Measurements from ENCODE around the gene PUM1.
"Not testable (repeated sequence)": the region's sequence is repeated elsewhere in the genome, so short reads cannot be mapped to it uniquely, and the experiment has no call there.

PUM1 gene

DNA sequence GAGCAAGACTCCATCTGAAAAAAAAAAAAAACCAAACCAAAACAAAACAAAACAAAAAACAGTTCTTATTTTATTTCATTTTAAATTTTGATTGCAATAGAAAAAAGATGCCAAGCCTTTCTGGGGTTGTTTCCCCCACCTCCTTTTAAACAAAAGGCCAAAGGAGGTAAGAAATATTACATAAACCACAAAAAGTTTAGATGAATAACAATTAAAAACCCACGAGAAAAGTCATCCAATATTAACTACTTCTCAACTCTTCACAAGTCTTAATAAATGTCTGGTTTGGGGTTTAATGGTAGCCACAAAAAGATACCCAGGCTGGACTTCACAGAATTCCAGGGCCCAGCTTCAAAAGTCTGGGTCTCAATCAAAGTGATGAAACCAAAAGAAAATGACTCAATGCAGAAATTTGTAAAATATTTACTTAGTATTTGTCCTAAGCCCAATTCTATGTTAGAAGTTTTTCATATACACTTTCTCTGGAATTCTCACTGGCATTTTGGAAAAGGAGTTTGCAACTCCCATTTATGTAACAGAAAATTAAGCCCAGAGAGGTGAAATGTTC lies 110.0 kb downstream of the PUM1 start:
- DNase-seq, result no peak

DNA sequence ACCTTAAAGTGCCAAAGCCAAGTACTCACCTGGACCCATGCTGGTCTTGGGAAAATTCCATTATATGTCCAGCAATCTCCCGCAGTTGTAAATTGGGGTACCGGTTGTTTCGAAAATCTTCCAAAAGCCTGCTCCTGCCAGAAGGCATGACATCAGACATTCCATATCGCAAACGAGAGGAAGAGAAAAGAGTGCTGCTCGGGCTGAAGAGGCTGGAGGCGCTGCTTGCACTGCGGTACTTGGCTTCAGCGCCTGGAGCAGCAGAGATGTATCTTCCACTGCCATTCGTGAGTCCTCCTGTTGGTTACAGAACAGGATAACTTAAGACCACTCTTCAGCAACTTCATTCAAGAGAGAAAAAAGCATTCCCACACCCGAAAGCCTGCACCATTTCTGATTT lies 111.8 kb downstream of the PUM1 start:
- no peak for DNase-seq

DNA sequence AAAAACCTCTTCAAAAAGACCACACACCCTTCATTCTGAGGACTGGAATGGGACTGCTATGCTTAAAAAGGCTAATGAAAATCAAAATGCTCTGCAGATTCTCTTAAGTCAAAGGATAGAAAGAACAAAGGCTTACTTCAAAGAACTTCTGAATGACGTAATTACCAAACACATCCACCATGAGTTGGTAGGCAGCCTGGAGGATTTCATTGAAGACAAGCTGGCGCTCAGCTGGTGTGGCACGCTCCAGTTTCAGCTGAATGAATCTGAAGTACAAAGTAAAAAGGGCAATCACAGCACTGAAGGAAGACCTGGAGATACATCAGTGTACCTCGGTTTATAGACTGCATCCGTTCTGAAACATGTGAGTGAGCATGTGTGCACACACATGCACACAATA lies 113.4 kb downstream of the PUM1 start:
- no peak for DNase-seq

DNA sequence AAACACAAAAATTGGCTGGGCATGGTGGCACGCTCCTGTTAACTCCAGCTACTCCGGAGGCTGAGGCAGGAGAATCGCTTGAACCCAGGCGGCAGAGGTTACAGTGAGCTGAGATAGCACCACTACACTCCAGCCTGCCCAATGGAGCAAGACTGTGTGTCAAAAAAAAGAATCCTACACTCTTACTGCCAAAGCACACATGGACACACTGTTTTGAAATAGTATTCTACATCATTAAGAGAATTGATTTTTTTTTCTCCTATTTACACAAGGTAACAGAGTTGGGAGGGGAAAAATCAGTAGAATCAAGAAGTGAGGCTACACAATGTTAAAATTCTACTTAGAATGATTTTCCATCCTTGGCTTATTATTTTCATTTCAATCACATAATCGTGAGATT lies 114.8 kb downstream of the PUM1 start:
- DNase-seq, result no peak

DNA sequence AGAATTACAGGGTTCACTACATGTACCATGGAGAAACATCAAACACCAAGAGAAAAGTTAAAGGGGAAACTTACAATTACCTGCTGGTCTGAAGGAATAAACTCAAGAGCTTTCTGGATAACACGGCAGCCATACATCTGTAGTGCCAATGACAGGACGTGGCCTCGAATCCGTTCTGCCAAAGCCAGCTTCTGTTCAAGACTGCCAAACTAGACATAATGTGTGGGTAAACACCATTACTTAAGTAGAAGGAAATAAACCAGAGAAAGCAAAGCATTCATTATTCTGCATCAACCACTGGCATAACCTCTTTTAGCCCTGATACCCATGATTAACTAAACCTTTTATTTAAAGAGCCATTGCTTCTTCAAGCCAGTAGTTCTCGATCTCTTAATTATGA lies 115.5 kb downstream of the PUM1 start:
- peak; percentile 77 for DNase-seq

DNA sequence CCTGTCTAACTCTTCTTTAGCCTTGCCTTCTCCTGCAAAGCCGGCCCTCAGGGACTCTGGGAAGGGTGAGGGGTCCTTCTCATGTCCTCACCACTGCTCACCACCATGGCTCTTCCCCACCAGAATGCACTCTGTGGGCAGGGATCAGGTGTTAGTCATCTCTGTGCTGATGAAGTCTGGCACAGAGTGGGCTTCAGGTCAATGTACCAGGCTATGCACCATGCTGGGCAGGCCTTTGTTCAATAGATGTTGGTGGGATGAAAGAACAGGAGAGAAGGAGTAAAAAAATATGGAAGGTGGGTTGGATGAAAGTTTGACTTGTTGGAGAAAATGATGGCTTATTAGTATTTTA lies 116.1 kb downstream of the PUM1 start:
- not testable (repeated sequence) for DNase-seq

DNA sequence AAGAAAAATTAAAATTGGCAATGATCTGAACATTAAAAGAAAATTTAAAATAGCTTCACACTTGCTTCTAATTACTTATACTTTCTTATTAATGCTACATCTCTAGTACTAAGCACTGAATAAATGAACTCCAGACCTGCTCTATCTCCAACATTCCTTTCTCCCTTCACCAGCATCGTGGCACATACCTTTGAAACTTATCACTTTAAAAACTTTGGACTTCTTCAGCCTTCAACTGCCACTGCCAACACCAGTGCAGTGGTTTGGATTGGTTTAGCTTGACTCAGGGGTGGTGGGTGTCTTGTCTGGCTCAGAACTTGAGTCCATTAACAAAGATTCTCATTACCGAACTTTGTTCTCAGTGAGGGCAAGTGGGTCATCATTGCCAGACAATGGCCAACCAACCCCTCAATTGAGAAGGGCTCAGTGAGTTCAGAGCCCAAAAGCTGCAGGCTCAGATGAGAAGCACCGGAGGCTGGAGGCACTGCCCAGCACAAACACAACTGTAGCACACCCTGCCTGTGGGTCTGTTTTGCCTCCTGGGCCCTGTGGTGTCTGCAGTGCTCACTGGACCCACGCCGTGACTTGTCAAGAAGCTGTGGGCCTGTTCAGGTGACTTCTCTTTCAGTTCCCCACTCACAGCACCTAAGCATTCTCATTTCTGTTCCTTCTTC lies 116.6 kb downstream of the PUM1 start:
- not testable (repeated sequence) for DNase-seq

DNA sequence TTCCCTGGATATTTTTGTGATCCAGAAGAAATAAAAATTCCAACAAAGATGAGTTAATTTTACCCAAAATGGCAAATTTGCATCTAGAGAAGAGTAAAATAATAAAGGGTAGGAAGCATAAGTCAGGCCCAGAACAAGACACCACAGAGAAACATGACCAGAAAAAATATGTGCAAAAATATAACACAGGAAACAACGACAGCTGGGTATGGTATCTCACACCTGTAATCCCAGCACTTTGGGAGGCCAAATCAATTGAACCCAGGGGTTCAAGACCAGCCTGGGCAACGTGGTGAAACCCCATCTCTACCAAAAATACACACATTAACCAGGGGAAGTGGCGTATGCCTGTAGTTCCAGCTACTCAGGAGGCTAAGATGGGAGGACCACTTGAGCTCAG lies 117.2 kb downstream of the PUM1 start:
- DNase-seq, result no peak

DNA sequence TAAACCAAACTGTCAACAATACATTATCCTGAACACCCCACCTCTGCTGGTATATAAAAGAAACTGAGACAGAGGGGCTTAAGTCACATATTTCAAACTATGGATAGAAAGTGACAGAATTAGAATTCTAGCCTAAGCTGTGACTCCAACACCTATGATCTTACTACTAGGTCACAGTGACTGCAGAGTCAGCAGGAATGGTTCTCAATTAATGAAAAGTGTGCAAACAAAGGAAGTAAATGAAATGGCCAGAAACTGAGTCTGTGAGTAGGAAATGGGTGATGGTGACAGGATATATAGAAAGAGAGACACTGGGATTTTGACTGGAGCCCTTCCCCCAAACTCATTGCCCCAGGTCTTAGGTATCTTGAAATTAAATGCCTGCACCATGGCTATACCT lies 118.3 kb downstream of the PUM1 start:
- no peak for DNase-seq

DNA sequence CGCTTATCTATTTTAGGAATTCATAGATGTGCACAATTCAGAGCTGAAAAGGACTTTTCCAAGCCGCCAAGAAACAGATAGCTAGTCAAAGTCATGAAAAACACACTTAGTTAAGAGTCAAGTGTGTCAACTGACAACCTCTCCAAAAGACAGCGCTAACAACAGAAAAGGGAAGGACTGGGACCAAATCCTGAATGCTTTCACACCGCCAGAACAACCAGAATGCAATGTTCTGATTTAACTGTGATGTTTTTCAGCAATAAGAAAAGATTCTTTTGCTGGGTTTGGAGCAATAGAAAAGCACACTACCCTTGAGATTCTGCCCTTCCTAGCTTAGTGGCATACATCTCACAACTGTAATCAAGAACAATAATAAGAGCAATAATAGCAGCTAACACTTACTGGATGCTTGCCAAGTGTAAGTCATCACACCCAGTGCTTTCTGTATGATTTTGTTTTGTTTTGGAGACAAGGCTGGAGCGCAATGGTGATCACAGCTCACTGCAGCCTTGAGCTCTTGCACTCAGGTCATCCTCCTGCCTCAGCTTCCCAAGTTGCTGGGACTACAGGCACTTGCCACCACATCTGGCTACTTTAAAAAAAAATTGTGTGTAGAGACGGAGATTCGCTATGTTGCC lies 123.1 kb downstream of the PUM1 start:
- DNase-seq, result peak; percentile 78

DNA sequence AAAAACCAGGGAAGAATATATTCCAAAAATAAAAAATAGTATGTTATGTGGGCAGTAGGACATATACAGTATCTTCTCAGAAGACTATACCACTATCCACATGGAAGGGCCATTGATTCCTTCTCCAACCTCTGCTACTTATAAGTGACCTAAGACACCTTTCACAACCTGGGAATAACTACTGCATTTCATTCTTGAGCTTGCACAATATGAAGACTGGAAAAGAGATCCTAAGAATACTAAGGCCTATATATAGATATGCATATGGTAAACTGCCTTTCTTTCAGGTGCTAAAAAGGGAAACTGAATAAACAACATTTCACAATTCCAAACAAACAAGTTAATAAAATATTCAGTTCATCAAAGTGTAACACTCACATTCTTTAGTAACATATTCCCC lies 125.0 kb downstream of the PUM1 start:
- DNase-seq, result no peak

DNA sequence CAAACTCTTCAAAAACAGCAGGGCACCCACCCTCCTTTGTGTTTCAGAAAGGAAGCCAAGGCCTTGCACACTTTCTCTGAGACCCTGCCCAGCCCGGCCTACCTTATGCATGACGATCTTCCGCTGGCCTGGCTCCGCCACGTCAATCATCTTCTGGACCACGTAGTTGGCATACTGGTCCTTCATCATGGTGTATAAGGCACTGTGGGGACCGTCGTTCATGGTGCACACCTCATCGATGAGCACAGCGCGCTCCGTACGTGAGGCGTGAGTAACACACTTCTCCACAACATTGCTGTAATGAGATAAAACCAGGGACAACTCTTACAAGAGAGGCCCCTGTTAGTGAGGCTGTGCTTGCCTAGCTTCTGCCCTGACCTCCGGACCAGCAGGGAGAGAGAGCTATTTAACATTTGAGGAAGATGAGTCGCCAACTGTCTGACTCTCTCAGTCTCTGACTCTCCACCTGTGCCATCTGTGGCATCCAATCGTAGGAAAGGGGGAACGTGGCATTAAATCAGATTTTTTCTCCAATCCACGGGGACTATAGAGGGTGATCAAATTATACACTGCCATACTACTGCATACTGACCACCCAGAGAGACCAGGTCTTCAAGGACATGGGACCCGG lies 128.9 kb downstream of the PUM1 start:
- no peak for DNase-seq

DNA sequence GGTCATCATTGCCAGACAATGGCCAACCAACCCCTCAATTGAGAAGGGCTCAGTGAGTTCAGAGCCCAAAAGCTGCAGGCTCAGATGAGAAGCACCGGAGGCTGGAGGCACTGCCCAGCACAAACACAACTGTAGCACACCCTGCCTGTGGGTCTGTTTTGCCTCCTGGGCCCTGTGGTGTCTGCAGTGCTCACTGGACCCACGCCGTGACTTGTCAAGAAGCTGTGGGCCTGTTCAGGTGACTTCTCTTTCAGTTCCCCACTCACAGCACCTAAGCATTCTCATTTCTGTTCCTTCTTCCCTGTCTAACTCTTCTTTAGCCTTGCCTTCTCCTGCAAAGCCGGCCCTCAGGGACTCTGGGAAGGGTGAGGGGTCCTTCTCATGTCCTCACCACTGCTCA lies 129.8 kb downstream of the PUM1 start:
- DNase-seq, result not testable (repeated sequence)

DNA sequence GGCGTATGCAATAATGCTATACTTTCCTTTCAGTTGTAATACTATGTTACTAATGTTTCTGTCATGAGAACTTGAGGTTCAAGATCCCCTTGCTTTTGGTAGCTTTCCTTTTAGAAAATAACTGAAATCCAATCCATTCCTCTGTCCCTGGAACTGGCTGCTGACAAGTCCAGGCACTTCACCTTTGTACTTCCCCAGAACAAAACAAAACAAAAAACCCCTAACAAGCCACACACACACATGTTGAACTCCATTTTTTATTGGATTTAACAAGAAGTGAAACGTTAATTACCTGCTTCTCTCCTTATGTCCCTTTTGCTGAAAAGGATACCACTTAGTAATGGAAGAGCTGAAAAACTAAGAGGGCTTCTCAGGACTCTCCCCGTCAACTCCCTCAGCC lies 130.9 kb downstream of the PUM1 start:
- DNase-seq, result peak; percentile 69

DNA sequence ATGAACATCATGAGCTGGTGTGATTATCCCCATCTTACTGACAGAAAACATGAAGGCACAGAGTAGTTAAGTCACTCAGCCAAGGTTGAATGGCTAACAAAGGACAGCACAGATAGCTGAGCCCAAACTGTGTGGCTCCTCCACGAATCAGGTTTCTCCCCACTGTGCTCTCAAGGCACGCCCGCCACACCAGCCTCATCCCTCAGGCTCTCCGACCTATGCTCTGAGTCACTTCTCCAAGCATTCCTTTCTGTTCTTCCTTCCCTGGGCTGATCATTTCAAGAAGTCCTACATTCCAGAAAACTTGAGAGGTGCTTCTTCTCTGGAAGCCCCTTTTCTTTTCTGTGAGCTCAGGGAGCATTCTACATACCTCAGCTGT lies 131.7 kb downstream of the PUM1 start:
- no peak for DNase-seq

DNA sequence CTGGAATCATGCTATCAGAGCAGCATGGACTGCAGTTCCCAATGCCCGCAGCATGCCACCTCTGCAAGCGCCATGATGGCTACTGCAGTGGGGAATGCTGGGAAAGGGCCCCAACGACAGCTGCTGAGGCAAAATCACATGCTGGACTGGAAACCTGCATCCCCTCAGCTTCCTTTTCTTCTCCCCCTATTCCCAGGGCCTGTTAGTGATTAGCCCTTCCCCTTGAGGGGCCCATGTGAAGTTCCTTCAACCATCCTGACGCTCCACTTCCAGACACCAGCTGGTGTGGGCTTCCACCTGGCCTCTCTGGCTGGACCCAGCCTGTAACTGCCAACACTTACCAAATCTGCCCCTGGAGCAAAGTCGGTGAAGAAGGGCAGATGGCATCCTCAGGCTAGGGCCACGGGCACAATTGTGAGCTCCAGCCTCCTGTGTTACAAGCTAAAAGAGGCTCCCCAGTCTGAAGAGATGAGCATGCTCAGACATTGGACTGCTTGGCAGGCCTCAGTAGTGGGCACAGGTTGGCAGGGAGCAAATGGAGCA lies 134.8 kb downstream of the PUM1 start:
- no peak for DNase-seq

DNA sequence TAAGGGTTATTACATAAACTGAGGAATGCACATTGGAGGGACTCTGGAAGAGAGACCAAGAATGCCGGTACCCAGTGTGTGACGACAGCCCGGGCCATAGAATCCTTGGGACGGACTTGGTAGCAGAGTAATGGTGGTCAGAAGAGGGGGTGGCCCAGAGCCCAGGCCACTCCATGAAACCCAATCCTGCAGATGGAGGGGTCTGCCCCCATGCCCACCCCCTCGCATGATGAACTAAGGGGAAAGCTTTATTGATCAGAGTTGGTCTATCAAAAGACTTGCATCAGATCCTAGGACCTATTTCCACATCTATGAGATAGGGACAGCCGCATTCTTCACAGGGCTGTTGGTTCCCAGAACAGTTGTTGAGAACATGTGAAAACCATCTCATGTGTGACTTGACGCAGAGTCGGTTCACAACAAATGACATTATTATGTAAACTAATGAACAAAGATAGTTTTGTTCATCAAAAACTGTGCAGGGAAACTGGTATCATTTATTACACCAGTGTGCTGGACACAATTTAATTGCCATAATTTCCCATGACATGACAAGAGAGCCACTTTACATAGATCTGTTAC lies 135.5 kb downstream of the PUM1 start:
- no peak for DNase-seq

DNA sequence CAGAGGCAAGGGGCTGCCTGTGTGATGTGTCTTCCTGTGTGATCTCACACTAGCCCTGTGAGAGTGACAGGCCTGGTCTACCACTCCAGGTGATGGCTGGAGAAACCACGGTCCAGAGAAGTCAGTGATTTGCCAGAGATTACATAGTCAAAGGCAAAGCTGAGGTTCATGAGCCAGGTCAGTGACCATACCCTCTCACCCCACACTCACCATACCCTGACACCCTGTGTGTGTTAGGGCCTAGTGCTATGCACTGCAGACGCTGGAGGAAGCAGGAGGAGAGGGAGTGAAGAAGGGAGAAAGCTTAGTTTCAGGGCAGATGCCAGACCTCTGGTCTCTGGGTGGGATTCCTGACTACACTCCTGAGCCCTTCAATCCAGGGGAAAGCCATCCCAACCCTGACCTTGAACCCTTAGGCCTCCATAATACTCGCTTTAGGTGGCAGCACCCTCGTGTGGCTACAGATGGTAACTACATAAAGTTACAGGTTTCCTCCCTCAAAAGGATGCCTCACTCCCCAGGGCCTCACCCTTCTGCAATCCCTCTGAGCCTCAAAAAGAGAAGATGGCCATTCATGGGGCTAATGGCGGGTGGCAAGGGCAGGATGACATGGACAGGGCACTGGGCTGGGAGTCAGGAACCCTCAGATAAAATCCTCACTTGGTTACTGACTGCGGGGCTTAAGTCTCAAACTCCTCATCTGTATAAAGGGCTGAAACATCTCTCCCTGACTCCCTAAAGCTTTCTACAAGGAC lies 136.2 kb downstream of the PUM1 start:
- peak; percentile 42 for DNase-seq

DNA sequence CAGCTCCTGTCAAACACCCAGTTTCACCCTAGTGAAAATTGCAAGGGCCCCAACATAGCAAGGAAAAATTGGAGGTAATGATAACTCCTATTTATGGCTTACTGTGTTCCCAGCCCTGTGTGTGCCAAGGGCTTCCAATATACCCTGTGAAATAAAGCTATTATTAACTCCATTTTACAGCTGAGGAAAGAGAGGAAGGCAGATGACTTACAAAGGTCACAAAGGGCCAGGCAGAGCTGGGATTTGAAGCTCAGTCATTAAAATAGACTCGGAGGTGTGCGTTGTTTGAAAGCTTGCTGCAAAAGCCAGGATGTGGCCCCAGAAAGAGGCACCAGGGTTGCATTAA lies 136.8 kb downstream of the PUM1 start:
- DNase-seq, result no peak

DNA sequence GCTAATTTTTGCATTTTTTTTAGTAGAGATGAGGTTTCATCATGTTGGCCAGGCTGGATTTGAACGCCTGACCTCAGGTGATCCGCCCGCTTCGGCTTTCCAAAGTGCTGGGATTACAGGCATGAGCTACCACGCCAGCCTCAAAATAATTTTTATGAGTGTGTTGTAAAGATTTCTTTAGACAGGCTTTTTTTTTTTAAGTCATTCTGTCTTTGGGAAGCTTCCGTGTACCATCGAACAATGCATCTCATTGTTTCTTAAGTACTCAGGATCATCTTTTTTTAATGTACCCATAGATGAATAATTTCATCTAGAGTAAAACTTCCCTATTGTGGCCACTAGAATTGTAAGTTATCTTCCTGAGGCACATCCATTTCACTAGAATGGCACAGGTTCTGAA lies 137.3 kb downstream of the PUM1 start:
- DNase-seq, result no peak

DNA sequence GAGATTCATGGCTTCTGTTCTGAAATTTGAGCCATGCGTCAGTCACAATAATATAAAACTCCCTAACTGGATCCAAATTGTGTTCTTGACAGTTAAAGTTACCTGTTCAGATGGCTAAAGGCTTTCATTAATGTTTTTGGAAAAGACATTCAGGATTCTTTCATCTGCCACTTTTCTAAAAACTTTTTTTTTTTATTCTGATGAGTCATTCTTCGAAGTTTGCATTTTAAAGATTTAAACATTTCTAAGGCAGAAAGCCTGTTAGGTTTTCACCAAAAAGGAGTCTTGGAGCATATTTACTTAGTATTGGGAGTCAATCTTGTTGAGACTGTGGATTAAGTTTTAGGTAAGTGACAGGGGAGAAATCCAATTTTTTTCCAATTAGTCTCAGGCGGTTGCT lies 138.1 kb downstream of the PUM1 start:
- no peak for DNase-seq

DNA sequence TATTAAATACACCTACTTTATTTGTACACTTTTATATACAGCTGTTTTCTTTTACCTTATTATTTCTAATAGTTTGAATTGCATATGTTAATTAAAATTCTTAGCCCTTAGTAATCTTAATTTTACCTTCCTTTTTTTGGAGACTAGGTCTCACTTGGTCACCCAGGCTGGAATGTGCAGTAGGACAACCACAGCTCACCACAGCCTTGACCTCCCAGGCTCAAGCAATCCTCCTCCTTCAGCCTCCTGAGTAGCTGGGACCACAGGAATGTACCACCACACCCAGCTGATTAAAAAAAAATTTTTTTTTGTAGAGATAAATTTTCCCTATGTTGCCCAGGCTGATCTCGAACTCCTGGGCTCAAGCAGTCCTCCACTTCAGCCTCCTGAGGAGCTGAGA lies 141.9 kb downstream of the PUM1 start:
- DNase-seq, result no peak

DNA sequence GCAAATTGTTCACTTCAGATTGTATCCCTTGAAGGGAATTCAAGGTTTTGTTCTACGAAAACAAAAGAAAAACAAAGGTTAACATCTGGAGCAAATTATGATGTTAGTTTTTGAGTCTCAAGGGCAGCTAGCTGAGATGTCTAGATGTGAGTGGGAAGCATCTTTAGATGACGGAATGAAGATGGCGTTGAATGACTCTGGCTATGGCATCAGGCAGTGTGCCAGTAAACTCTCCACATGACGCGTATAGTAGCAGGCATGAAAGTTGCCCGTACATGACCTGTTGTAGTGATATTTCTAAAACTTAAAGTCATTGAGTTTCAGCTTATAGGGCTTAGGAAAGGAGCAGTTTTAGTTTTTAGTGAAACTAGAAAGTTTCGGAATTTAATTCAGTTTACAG lies 144.7 kb downstream of the PUM1 start:
- DNase-seq, result no peak
